SU-DHL-6 (cell line): Measurements from ENCODE around the gene ASTN2.

ENCODE experiments used
- EZH2phosphoT487 ChIP-seq: fragments of 200-600 bp; sonication (generic), shearing (Covaris generic); conservative IDR thresholded peaks from 2 replicates; pipeline ENCODE4 v1.6.1; 2018; ENCODE audit warnings: mild to moderate bottlenecking, antibody characterized with exemption, low read length, moderate library complexity, mixed read lengths
- TF ChIP-seq, protein P1 (sequence below): fragments of 200-600 bp; sonication (generic); IDR thresholded peaks from one replicate; pipeline ENCODE4 v1.5.1; 2017; ENCODE audit warnings: antibody characterized with exemption, mild to moderate bottlenecking, low read length, moderate library complexity; ENCODE audit not compliant: insufficient read depth, poor library complexity, severe bottlenecking

DNA sequence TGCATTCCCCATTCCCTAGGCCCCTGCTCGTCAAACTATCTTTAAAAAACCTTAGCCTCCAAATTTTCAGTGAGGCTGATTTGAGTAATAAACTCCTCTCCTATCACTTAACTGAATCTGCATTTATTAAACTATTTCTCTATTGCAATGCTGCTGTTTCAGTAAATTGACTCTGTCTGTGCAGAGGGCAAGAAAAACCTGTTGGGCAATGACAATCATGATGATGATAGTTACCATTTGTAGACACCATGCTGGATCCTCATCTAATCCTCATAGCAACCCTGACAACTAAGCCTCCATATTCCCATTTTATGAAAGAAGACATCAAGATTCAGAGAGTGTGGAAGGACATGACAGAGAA is 514.9 kb downstream of the ASTN2 start:
- TF ChIP-seq, protein P1, sequence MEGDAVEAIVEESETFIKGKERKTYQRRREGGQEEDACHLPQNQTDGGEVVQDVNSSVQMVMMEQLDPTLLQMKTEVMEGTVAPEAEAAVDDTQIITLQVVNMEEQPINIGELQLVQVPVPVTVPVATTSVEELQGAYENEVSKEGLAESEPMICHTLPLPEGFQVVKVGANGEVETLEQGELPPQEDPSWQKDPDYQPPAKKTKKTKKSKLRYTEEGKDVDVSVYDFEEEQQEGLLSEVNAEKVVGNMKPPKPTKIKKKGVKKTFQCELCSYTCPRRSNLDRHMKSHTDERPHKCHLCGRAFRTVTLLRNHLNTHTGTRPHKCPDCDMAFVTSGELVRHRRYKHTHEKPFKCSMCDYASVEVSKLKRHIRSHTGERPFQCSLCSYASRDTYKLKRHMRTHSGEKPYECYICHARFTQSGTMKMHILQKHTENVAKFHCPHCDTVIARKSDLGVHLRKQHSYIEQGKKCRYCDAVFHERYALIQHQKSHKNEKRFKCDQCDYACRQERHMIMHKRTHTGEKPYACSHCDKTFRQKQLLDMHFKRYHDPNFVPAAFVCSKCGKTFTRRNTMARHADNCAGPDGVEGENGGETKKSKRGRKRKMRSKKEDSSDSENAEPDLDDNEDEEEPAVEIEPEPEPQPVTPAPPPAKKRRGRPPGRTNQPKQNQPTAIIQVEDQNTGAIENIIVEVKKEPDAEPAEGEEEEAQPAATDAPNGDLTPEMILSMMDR = no peak
- no peak for TF ChIP-seq EZH2phosphoT487
